Measurements from ENCODE around the gene GRID2.

The GRID2 gene

DNA sequence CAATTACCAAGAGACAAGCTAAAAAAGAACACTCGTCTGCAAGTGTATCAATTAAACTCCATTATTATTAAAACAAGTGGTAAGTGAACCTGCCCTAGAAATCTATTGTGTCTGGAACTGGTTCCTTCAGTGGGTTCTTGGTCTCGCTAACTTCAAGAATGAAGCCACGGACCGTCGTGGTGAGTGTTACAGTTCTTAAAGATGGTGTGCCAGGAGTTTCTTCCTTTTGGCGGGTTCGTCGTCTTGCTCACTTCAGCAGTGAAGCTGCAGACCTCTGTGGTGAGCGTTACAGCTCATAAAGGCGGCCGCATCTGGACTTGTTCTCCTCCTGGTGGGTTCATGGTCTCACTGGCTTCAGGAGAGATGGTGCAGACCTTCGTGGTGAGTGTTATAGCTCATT lies 231.8 kb downstream of the GRID2 start:
- no peaks in the 10 kb centered on the region for H3K9me3 ChIP-seq (ENCODE audit: control insufficient read depth, insufficient read depth, low read length)
- H3K27me3 ChIP-seq (ENCODE audit: control insufficient read depth, insufficient read depth, low read length) = no peaks in the 10 kb centered on the region
- no peaks in the 10 kb centered on the region for H3K36me3 ChIP-seq (ENCODE audit: control insufficient read depth, insufficient read depth, low read length)
- H3K9ac ChIP-seq (ENCODE audit: low read depth, low read length) = no peak overlapping the region
- no peak overlapping the region for H3K4me3 ChIP-seq (ENCODE audit: low read depth, low read length)
- no peaks in the 10 kb centered on the region for H3K4me1 ChIP-seq (ENCODE audit: control insufficient read depth, insufficient read depth, low read length)

DNA sequence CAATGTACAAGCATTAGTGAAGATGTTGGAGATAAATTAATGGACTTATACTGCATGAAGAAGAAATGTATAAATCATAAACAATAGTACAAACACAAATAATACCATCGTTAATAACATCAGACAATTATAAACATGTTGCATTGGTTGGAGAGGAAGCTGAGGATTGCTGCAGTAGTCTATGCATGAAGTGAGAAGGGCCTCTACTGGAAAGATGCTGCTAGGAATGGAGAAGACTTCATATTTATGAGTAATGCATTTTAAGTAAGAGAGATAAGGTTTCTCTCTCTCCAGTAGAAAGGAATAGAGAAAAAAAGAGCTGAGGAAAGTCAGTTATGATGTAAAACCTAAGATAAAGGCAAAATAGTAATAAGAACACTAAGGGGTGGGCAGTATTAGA lies 247.8 kb downstream of the GRID2 start:
- no peak overlapping the region for H3K4me3 ChIP-seq (ENCODE audit: low read depth, low read length)
- no peaks in the 10 kb centered on the region for H3K27me3 ChIP-seq (ENCODE audit: control insufficient read depth, insufficient read depth, low read length)
- peaks cover 6% of the 10 kb centered on the region for H3K4me1 ChIP-seq (ENCODE audit: control insufficient read depth, insufficient read depth, low read length)
- H3K9ac ChIP-seq (ENCODE audit: low read depth, low read length) = no peak overlapping the region
- no peaks in the 10 kb centered on the region for H3K36me3 ChIP-seq (ENCODE audit: control insufficient read depth, insufficient read depth, low read length)
- no peaks in the 10 kb centered on the region for H3K9me3 ChIP-seq (ENCODE audit: control insufficient read depth, insufficient read depth, low read length)

DNA sequence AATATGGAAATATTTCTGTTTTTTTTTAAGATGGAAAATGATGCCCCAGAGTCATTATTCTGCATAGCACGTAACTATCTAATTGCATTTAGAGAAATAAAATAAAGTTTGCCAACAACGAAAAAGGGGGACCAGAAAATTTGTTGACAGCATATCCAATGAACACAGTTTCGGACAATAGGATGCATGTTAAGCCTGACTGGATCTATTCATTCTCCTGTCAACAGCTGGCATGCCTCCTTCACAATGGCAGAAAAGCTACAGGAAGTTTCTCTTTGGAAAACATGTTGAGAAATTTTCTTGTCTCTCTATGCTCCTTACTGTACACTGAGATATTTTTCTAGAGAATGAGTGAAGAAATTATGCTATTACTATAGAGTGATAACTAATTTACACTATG lies 262.5 kb downstream of the GRID2 start:
- no peaks in the 10 kb centered on the region for H3K36me3 ChIP-seq (ENCODE audit: control insufficient read depth, insufficient read depth, low read length)
- no peak overlapping the region for H3K9ac ChIP-seq (ENCODE audit: low read depth, low read length)
- H3K4me1 ChIP-seq (ENCODE audit: control insufficient read depth, insufficient read depth, low read length) = no peaks in the 10 kb centered on the region
- H3K9me3 ChIP-seq (ENCODE audit: control insufficient read depth, insufficient read depth, low read length) = no peaks in the 10 kb centered on the region
- no peaks in the 10 kb centered on the region for H3K27me3 ChIP-seq (ENCODE audit: control insufficient read depth, insufficient read depth, low read length)
- no peak overlapping the region for H3K4me3 ChIP-seq (ENCODE audit: low read depth, low read length)

DNA sequence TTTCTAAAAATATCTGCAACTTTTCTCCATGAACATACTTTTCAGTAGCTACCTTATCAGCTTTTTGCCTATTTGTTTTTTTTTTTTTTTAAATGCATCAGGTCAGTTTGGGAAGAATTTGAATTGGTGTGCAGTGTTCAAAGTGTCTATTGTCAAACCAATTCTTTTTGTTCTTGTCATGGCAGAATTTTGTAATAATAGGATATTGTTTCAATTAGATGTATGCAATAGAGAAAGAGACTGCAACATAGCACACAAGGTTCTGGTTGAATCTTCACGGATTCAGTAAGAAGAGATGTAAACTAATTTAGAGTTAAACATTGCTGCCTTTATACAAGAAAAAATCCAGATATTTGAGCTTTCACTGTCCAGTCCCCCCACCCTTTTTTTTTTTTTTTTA lies 277.1 kb downstream of the GRID2 start:
- Histone ChIP-seq H3K9me3 (ENCODE audit: control insufficient read depth, insufficient read depth, low read length) (no peaks in the 10 kb centered on the region), H3K36me3 (ENCODE audit: control insufficient read depth, insufficient read depth, low read length) (no peaks in the 10 kb centered on the region), H3K4me1 (ENCODE audit: control insufficient read depth, insufficient read depth, low read length) (no peaks in the 10 kb centered on the region), H3K27me3 (ENCODE audit: control insufficient read depth, insufficient read depth, low read length) (no peaks in the 10 kb centered on the region), H3K4me3 (ENCODE audit: low read depth, low read length) (no peak overlapping the region), H3K9ac (ENCODE audit: low read depth, low read length) (no peak overlapping the region)

DNA sequence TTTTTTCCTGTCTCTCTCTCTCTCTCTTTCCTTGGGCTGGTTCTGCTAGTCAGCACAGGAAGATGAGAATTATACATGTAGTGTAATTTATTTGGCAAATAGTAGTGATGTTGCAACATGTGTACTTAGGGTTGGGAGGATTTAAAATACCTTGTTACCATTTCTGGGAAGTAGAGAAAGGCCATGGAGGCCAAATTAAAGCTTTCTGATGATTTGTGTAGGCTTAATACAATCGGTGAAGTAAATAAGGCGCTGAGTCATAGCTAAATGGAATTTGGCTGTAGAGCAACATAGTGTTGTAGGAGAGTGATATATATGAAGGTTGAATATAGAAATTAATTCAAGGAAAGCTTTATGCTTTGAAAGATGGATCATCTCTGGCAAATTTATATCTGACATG lies 295.3 kb downstream of the GRID2 start:
- peaks cover 8% of the 10 kb centered on the region for H3K36me3 ChIP-seq (ENCODE audit: control insufficient read depth, insufficient read depth, low read length)
- H3K9me3 ChIP-seq (ENCODE audit: control insufficient read depth, insufficient read depth, low read length) = no peaks in the 10 kb centered on the region
- H3K9ac ChIP-seq (ENCODE audit: low read depth, low read length) = no peak overlapping the region

DNA sequence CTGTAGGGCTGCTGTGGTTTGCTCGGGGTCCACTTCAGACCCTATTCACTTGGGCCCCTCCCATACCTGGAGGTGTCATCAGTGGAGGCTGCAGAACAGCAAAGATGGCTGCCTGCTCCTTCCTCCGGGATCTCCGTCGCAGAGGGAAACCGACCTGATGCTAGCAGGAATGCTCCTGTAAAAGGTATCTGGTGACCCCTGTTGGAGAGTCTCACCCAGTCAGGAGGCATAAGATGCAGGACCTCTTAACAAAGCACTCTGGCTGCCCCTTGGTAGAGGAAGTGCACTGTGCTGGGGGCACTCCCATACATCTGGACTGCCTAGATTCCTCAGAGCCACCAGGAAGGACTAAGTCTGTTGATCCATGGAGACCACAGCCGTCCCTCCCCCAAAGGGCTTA lies 296.9 kb downstream of the GRID2 start:
- H3K4me3 ChIP-seq (ENCODE audit: low read depth, low read length) = no peak overlapping the region
- peaks cover 8% of the 10 kb centered on the region for H3K36me3 ChIP-seq (ENCODE audit: control insufficient read depth, insufficient read depth, low read length)
- no peaks in the 10 kb centered on the region for H3K4me1 ChIP-seq (ENCODE audit: control insufficient read depth, insufficient read depth, low read length)
- no peak overlapping the region for H3K9ac ChIP-seq (ENCODE audit: low read depth, low read length)
- no peaks in the 10 kb centered on the region for H3K9me3 ChIP-seq (ENCODE audit: control insufficient read depth, insufficient read depth, low read length)
- H3K27me3 ChIP-seq (ENCODE audit: control insufficient read depth, insufficient read depth, low read length) = no peaks in the 10 kb centered on the region

More for the DNA sequence above, 295.3 kb downstream of the GRID2 start:
- Histone ChIP-seq H3K4me3 (ENCODE audit: low read depth, low read length) (no peak overlapping the region), H3K4me1 (ENCODE audit: control insufficient read depth, insufficient read depth, low read length) (no peaks in the 10 kb centered on the region), H3K27me3 (ENCODE audit: control insufficient read depth, insufficient read depth, low read length) (no peaks in the 10 kb centered on the region)

DNA sequence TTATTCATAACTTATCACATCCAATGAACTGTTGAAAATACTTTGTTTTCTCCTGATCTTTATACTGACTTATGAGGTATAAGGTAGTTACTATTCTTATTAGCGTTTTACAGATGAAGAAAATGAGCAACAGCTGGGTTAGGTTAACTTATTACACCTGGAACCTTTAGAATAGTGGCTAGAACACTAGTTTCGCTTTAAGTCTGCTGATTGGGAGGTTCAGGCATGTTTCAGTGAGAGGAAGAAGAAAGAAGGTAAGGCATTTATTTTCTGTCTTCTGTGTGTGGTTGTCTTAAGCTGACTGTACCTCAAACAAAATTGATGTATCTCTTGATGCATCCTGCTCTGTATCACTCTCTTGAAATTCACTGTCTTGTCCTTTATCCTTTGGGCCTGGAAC lies 302.5 kb downstream of the GRID2 start:
- Histone ChIP-seq H3K9me3 (ENCODE audit: control insufficient read depth, insufficient read depth, low read length) (no peaks in the 10 kb centered on the region), H3K4me3 (ENCODE audit: low read depth, low read length) (no peak overlapping the region), H3K9ac (ENCODE audit: low read depth, low read length) (no peak overlapping the region), H3K27me3 (ENCODE audit: control insufficient read depth, insufficient read depth, low read length) (no peaks in the 10 kb centered on the region), H3K4me1 (ENCODE audit: control insufficient read depth, insufficient read depth, low read length) (no peaks in the 10 kb centered on the region), H3K36me3 (ENCODE audit: control insufficient read depth, insufficient read depth, low read length) (no peaks in the 10 kb centered on the region)

DNA sequence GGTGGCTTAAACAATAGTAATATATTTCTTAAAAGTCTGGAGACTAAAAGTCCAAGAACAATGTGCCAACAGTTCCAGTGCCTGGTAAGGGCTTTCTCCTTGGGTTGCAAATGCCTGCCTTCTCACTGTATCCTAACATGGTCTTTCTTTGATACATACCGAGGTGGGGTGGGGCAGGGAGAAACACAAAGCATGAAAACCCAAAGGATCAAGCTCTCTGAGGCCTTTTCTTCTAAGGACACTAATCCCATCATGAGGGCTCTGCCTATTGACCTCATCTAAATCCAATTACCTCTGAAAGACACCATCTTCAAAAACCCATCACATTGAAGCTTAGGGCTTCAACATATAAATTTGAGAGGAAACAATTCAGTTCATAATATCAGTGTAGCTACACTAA lies 311.3 kb downstream of the GRID2 start:
- no peak overlapping the region for H3K4me3 ChIP-seq (ENCODE audit: low read depth, low read length)
- H3K9me3 ChIP-seq (ENCODE audit: control insufficient read depth, insufficient read depth, low read length) = no peaks in the 10 kb centered on the region
- H3K4me1 ChIP-seq (ENCODE audit: control insufficient read depth, insufficient read depth, low read length) = no peaks in the 10 kb centered on the region
- no peaks in the 10 kb centered on the region for H3K36me3 ChIP-seq (ENCODE audit: control insufficient read depth, insufficient read depth, low read length)
- H3K27me3 ChIP-seq (ENCODE audit: control insufficient read depth, insufficient read depth, low read length) = no peaks in the 10 kb centered on the region
- no peak overlapping the region for H3K9ac ChIP-seq (ENCODE audit: low read depth, low read length)

DNA sequence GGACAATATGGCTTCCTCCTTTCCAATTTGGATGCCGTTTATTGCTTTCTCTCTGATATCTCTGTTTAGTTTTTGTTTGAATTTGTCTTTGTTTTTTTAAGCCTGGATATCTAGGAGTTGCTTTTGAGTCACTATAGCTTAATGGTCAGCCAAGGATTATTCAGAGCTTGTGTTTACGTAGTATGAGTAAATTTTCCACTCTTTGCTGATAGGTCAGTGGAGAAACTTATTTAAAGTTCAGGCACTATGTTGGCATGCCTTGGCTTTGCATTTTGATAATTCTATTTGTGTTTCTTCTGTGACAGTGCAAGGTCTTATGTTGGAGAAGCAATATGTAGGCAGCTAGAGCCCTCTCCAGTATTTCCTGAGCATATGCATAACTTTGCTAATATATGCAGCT lies 315.2 kb downstream of the GRID2 start:
- no peak overlapping the region for H3K9ac ChIP-seq (ENCODE audit: low read depth, low read length)
- no peaks in the 10 kb centered on the region for H3K9me3 ChIP-seq (ENCODE audit: control insufficient read depth, insufficient read depth, low read length)
- H3K27me3 ChIP-seq (ENCODE audit: control insufficient read depth, insufficient read depth, low read length) = no peaks in the 10 kb centered on the region
- no peaks in the 10 kb centered on the region for H3K4me1 ChIP-seq (ENCODE audit: control insufficient read depth, insufficient read depth, low read length)
- H3K36me3 ChIP-seq (ENCODE audit: control insufficient read depth, insufficient read depth, low read length) = no peaks in the 10 kb centered on the region
- H3K4me3 ChIP-seq (ENCODE audit: low read depth, low read length) = no peak overlapping the region

DNA sequence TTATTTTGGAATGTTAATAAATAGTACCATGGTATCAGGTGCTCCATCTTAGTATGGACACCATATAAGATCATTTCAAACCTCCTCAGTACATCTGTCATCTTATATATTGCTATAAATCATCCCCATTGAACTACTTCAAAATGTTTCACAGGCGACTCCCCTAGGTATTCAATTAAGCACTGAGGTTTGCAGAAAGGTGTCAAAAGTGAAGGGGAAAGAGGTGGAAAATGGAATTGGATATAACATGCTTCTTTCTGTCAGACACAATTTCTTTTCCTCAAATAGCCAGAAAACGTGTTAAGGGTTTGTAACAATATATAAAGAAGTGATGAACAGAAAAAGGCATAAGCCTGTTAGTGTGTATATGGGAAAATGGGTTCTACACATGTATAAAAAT lies 325.5 kb downstream of the GRID2 start:
- Histone ChIP-seq H3K36me3 (ENCODE audit: control insufficient read depth, insufficient read depth, low read length) (no peaks in the 10 kb centered on the region), H3K4me3 (ENCODE audit: low read depth, low read length) (no peak overlapping the region), H3K9ac (ENCODE audit: low read depth, low read length) (no peak overlapping the region), H3K9me3 (ENCODE audit: control insufficient read depth, insufficient read depth, low read length) (no peaks in the 10 kb centered on the region), H3K27me3 (ENCODE audit: control insufficient read depth, insufficient read depth, low read length) (no peaks in the 10 kb centered on the region), H3K4me1 (ENCODE audit: control insufficient read depth, insufficient read depth, low read length) (no peaks in the 10 kb centered on the region)

DNA sequence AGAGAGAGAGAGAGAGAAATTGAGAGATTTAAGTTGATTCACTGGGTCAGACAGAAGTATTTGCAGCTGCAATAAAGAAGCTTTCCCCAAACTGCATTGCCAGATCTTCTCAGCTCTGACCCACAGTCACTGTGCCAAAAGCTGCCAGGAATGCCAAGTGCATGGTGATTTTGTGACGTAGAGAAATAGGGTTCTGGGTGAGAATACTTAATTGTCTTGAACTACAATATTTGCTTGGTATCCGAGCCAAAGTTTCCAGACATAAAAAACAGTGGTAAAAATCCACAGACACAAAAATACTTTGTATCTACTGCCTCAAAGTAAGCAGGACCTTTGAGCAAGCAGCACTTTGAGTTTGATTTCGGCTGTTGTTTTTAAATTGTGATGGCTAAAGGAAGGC lies 331.1 kb downstream of the GRID2 start:
- Histone ChIP-seq H3K9me3 (ENCODE audit: control insufficient read depth, insufficient read depth, low read length) (no peaks in the 10 kb centered on the region), H3K4me3 (ENCODE audit: low read depth, low read length) (no peak overlapping the region), H3K9ac (ENCODE audit: low read depth, low read length) (no peak overlapping the region), H3K36me3 (ENCODE audit: control insufficient read depth, insufficient read depth, low read length) (no peaks in the 10 kb centered on the region), H3K27me3 (ENCODE audit: control insufficient read depth, insufficient read depth, low read length) (no peaks in the 10 kb centered on the region), H3K4me1 (ENCODE audit: control insufficient read depth, insufficient read depth, low read length) (no peaks in the 10 kb centered on the region)

DNA sequence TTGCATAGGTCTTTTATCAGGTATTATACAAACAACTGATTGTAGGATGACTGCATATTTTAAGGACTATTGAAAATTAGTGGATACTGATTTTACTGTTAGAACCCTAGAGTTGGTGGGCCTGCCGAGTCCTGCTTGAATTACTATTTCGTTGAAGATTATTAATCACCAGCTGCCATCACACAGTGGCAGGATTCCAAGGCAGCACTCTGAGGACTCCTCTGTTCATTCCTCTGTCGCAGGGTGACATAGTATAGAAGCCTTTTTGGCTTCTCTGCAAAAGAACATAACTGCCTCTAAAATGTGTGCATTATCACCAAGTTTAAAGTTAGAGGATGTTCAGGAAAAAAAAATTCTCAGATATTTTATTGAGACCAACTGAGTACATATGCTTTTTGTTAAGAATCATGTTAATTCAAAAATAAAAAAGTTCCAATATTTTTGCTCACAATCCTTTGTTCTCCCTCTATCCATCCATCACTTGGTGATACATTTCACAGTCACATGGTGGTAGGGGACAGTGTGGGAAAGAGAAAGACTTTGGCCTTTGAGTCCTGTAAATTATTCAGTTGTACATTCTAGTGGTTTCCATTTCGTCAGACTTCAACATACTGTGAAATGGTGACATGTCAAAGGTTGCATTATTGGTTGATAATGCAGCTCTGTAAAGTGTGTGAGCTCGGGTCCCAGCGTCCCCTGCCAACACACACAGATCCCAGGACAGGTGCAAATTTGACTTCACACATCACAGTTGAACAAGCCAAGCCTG lies 332.5 kb downstream of the GRID2 start:
- Histone ChIP-seq H3K9ac (ENCODE audit: low read depth, low read length) (no peak overlapping the region), H3K4me1 (ENCODE audit: control insufficient read depth, insufficient read depth, low read length) (no peaks in the 10 kb centered on the region), H3K36me3 (ENCODE audit: control insufficient read depth, insufficient read depth, low read length) (no peaks in the 10 kb centered on the region), H3K9me3 (ENCODE audit: control insufficient read depth, insufficient read depth, low read length) (no peaks in the 10 kb centered on the region), H3K4me3 (ENCODE audit: low read depth, low read length) (no peak overlapping the region), H3K27me3 (ENCODE audit: control insufficient read depth, insufficient read depth, low read length) (no peaks in the 10 kb centered on the region)
